Left renal cortex interstitium (tissue), 4 donors: Measurements from ENCODE around the gene STK32B. TPM values are rescaled to one million over a fixed set of nuclear protein-coding genes. Genes with fewer than 3 reads are reported as not detected.
"Not testable (repeated sequence)": the region's sequence is repeated elsewhere in the genome, so short reads cannot be mapped to it uniquely, and the experiment has no call there.

ENCODE experiments used
- DNase-seq, 4 donors: peaks; one replicate each; pipeline ENCODE4 v3.0.0-alpha.2; 2013; ENCODE audit warnings: low read depth in 4 of 4, low spot score in 2 of 4, missing footprints in 1 of 4
- polyA plus RNA-seq, 4 donors: library from polyadenylated mRNA; unstranded; fragments of 120-200 nt; gene quantifications; one replicate each; pipeline ENCODE4 v1.2.1, GENCODE V29; 2013; ENCODE audit not compliant: insufficient read length in 4 of 4

STK32B gene
- polyA plus RNA-seq, 4 donors = 8.9 to 10.7 (median 9.6) TPM

- no peak for DNase-seq
Observed at GRCh38 chr4:5066101-5066500, 14.8 kb downstream of the STK32B start.

GRCh38 chr4:5066968-5067367, 15.7 kb downstream of the STK32B start:
- not testable (repeated sequence) for DNase-seq

DNA sequence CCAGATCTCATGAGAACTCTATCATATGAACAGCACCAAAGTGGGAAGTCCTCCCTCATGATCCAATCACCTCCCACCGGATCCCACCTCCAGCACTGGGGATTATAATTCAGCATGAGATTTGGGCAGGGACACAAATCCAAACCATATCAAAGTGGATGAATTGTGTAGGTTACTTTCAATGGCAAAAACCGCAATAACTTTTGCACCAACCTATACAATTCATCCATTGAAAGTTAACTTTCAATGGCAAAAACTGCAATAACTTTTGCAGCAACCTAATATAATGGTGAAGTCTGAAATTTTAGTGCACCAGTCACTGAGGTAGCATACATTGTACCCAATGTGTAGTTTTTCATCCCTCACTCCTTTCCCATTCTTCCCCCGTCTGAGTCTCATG, 16.6 kb downstream of the STK32B start:
- no peak for DNase-seq

GRCh38 chr4:5069901-5070300, 18.6 kb downstream of the STK32B start:
- no peak for DNase-seq

DNA sequence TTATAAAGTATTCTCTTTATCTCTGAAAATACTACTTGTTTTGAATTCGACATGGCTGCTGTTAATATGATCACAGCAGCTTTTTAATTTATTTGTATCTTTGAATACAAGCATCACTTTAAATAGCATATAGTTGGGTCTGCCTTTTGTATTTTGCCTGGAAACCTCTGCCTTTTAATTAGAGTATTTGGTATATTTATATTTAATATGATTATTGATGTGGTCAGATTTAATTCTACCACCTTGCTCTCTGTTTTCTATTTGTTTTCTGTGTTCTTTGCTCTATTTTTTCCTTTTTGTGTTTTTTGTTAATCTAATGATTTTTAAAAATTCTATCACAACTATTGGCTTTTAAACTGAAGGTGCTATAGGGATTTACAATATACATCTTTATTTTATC, 21.7 kb downstream of the STK32B start:
- no peak for DNase-seq

GRCh38 chr4:5078009-5078408, 26.7 kb downstream of the STK32B start:
- DNase-seq = no peak

- no peak for DNase-seq
Observed at GRCh38 chr4:5079581-5079980, 28.3 kb downstream of the STK32B start.

DNA sequence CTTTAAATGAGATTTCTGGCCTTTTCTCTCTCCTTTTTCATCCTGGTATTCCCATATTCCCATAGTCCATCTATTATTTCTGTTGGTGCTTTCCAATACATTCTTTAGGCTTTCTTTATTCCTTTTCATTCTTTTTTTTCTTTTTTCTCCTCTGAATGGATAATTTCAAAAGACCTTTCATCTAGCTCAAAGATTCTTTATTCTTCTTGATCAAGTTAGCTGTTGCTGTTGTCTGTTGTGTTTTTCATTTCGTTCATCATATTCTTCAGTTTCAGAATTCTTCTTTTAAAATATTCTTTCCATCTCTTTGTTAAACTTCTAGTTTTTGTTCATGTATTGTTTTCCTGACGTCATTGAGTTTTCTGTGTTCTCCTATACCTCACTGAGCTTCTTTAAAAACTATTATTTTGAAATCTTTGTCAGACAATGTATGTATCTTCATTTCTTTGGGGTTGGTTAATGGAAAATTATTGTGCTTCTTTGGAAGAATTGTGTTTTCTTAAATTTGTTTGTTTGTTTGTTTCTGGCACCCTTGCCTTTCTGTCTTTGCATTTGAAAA, 30.2 kb downstream of the STK32B start:
- DNase-seq = no peak

- DNase-seq = no peak
Observed at GRCh38 chr4:5082376-5082775, 31.1 kb downstream of the STK32B start.

GRCh38 chr4:5084911-5085475, 33.7 kb downstream of the STK32B start:
- no peak for DNase-seq

GRCh38 chr4:5086535-5086934, 35.3 kb downstream of the STK32B start:
- DNase-seq = no peak

GRCh38 chr4:5096261-5096660, 45.0 kb downstream of the STK32B start:
- no peak for DNase-seq

DNA sequence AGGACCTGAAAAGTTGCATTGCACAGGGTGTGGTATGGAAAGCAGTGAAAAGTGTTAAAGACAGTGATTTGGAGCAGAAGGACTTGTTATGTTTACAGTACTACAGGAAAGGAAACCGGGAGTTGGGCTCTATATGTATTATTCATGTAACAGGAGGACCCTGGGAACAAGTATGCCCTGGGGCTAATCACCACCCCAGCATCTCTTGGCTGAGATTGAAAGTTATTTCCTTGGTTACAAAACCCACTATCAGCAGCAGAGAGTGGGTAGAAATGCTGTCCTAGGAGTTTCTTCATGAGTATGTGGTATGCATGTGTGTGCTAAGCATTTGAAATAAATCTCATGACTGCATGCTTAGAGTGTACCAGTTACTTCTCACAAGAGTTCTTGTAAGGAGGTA, 46.9 kb downstream of the STK32B start:
- DNase-seq = no peak

- no peak for DNase-seq
Observed at GRCh38 chr4:5100336-5100735, 49.1 kb downstream of the STK32B start.

GRCh38 chr4:5100986-5101385, 49.7 kb downstream of the STK32B start:
- DNase-seq = no peak

- no peak for DNase-seq
Observed at GRCh38 chr4:5101571-5101970, 50.3 kb downstream of the STK32B start.

- DNase-seq = no peak
Observed at GRCh38 chr4:5110901-5111300, 59.6 kb downstream of the STK32B start.

DNA sequence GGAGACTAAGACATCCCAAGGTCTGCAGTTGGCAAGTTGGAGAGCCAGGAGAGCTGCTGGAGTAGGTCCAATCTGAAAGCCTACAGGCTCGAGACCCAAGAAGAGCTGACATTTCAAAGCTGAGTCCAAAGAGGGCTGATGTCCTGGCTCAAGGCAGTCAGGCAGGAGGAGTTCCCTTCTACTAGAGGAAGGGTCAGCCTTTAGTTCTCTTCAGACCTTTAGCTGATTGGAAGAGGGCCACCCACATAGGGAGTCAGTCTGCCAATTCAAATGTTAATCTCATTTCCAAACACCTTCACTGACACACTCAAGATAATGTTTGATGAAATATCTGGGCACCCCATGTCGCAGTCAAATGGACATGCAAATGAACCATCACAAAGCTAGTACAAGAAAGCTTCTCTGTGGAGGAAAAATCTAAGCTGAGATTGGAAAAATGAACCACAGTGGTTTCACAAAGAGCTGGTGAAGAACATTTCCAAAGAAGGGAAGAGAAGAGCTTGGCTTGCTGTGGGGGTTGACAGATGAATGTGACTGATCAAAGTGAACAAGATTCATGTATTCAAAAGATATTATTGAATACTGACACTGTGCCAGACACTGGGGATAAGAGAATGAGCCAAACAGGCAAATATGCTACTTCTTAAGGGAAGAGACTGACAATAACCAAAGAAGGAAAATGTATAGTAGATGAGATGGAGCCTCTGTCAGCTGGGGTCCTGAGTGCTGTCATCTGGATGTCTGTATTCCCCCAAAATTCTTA, 61.2 kb downstream of the STK32B start:
- DNase-seq = no peak

DNA sequence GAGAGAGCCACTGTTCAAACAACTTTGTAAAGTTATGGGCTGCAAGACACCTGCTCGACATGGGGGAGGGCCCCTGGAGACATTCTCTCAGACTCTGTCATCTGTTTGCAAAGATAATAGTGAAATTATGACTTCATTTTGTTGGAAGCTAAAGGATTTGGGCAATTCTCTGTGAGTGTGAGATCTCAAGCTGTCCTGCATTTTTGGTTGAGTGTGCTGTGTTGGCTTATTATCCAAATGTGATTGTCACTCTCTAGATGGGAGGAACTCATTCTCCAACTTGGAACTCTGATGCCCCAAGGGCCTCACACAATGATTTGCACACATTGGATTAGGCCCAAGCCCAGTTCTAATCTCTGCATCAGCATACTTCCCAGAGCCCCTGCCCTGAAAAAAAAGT, 63.7 kb downstream of the STK32B start:
- DNase-seq = no peak

DNA sequence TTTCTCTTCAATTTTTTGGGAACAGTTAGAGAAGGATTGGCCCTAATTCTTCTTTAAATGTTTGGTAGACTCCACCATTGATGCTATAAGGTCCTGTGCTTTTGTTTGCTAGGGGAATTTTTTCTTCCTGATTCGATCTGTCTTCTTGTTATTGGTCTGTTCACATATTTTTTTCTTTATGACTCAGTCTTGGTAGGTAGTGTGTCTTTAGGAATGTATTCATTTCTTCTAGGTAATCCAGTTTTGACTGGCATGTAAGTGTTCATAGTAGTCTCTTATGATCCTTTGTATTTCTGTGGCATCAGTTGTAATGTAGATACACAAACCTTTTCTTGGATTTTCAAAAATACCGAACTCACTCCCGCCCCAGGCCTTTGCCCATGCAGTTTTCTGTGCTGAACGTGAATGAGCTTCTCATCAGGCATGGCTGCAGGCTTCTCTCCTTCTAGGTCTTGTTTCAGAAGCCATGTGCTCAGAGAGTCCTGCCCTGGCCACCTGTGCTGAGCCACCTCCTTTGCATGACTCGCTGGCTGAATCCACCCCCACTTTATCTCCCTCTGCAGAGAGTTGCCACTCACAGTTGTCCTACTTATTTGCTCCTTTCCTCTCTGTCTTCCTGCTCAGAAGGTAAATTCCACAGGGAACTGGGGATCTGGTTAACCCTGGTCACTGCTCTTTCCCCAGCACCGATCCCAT, 67.0 kb downstream of the STK32B start:
- no peak for DNase-seq

DNA sequence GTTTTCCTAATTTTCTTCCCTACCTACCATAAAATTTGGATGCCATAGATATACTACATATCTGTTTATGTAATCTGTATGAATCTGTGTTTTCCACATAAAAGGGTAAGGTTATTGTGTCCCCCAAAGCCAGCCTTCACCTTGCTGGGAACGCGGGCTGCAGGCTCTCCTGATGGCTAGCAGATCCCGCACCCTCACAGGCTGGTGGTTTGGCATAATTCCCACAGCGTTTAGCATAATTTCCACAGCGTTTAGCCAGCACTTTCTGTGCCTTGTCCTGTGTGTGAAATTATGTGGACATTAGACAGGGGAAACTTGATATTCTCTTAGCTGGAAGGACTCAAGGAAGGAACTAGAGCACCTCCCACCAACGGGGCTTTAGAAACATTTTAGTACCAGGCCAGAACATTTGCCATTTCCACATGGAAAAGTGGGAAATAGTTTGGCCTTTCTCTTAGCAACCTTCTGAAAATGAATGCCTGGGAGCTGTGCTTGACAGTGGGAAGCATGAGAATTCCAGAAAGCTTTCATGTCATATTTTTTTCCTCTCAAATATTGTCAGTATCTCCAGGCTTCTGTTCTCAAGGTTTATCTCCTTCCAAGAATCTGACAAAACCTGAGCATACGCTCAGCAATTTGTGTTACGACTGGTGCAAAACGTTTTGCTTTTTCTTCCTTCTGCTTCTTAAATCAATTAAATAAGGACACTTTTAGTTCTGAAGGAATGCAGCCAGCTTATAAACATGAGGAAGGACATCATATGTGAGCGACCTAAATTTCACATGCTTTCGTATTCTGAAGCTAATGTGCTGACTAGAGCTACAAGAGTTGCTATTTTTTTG, 67.9 kb downstream of the STK32B start:
- DNase-seq = no peak
